ENCODE results near the gene MNX1. TPM values are rescaled to one million over a fixed set of nuclear protein-coding genes. Genes with fewer than 3 reads are reported as not detected.

The MNX1 gene
- total RNA-seq, 1 donor = not detected

DNA sequence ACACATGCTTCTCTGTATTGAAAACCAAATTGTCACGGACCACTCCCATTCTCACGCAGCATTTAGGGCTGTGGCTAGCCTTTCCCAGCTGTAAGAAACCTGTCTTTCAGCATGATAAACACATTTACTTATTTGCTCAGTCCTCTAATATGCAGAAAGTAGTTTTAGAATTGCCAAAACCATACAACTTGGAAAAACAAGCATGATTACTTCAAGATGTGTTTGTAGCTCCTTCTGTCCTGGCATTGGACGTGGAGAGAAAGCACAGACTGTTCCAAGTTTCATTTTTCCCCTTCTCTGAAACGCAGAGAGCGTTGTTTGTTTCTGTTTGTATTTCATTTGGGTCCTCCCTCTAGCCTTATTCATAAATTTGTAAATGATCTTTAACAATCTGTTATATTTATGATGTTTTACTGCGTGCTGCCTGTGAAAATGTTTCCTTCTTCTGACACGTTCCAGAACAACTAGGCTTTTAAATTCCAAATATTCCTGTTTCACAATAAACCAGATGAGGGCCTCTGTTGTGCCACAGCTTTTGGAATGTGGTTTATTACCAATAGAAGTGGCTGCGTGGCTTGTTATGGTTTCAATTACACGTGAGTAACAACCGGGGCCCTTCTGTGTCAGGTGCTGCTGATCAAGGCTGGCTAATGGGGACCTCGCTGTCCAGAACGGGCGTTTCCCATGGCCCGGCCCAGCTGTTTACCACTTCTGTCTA is 26.1 kb downstream of the MNX1 start:
- DNase-seq (ENCODE audit: low read depth) = peak; percentile 95
- H3K4me3 ChIP-seq (ENCODE audit: low read depth, low read length) = peak overlapping the region; percentile 9
- no peak for TF ChIP-seq CTCF (IDR thresholded peaks at IDR 0.05; ENCODE audit: insufficient read depth, low read depth, low read length)

DNA sequence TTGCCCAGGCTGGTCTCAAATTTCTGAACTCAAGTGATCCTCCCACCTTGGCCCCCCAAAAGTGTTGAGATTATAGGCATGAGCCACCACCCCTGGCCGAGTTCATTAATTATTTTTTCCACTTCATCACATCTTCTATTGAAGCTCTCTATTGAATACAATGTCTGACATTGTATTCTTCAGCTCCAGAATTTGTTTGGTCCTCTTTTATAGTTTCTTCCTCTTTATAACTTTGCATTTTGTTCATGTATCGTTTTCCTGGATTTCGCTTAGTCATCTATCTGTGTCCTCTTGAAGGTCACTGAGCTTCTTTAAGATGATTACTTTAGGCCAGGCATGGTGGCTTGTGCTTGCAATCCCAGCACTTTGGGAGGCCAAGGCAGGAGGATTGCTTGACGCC is 30.8 kb downstream of the MNX1 start:
- DNase-seq (ENCODE audit: low read depth) = no peak
- H3K4me3 ChIP-seq (ENCODE audit: low read depth, low read length) = no peak overlapping the region
- TF ChIP-seq CTCF (IDR thresholded peaks at IDR 0.05; ENCODE audit: insufficient read depth, low read depth, low read length) = no peak

DNA sequence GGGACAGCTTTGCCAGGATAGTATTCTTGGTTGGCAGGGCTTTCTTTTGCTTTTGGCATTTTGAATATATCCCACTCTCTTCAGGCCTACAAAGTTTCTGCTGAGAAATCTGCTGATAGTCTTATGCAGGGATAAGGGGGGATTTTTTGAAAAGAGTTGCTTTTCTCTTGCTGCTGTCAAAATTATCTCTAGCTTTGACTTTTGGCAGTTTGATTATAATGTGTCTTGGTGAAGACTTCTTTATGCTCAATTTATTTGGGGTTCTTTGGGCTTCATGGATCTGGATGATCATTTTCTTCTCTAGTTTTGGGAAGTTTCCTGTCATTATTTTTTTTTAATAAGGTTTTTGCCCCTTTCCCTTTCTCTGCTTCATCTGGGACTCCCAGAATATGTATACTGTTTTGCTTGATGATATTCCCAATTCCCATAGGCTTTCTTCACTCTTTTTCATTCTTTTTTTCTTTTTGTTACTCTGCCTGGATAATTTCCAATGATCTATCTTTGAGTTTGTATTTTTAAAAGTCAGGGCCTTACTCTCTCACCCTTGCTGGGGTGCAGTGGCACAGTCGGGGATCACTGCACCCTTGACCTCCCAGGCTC is 31.4 kb downstream of the MNX1 start:
- no peak for TF ChIP-seq CTCF (IDR thresholded peaks at IDR 0.05; ENCODE audit: insufficient read depth, low read depth, low read length)
- DNase-seq (ENCODE audit: low read depth) = no peak
- H3K4me3 ChIP-seq (ENCODE audit: low read depth, low read length) = no peak overlapping the region

DNA sequence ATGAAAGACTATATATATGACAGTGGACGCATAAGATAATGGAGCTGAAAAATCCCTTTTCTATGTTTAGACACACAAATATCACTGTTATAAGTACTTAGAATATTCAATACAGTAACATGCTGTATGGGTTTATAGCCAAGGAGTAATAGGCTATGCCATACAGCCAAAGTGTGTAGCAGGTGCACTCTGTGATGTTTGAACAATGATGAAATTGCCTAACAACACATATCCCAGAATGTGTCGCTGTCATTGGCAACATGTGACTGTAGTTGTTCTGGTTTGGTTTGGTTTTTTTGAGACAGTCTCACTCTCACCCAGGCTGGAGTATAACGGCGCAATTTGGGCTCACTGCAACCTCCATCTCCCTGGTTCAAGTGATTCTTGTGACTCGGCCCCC is 34.8 kb downstream of the MNX1 start:
- no peak for TF ChIP-seq CTCF (IDR thresholded peaks at IDR 0.05; ENCODE audit: insufficient read depth, low read depth, low read length)
- DNase-seq (ENCODE audit: low read depth) = no peak

GRCh38 chr7:156969972-156970420 is 40.5 kb downstream of the MNX1 start:
- no peak overlapping the region for H3K4me3 ChIP-seq (ENCODE audit: low read depth, low read length)
- peak; percentile 33 for TF ChIP-seq CTCF (IDR thresholded peaks at IDR 0.05; ENCODE audit: insufficient read depth, low read depth, low read length)
- DNase-seq (ENCODE audit: low read depth) = peak; percentile 22

More for the DNA sequence above, 34.8 kb downstream of the MNX1 start:
- no peak overlapping the region for H3K4me3 ChIP-seq (ENCODE audit: low read depth, low read length)

GRCh38 chr7:156968183-156968582 is 42.3 kb downstream of the MNX1 start:
- TF ChIP-seq CTCF (IDR thresholded peaks at IDR 0.05; ENCODE audit: insufficient read depth, low read depth, low read length) = no peak
- H3K4me3 ChIP-seq (ENCODE audit: low read depth, low read length) = no peak overlapping the region
- DNase-seq (ENCODE audit: low read depth) = no peak

All from fibroblast of villous mesenchyme (primary cell).